ENCODE measurements around the gene ARHGAP15.

GRCh38 chr2:143718745-143719144 is 589.5 kb downstream of the ARHGAP15 start:
- TF ChIP-seq EZH2phosphoT487 (IDR thresholded peaks at IDR 0.05; ENCODE audit: insufficient read depth, low read depth) (no peak), EZH2 (IDR thresholded peaks at IDR 0.05; ENCODE audit: insufficient read depth, poor library complexity, severe bottlenecking) (no peak)
